SK-N-SH (cell line): Measurements from ENCODE around the gene C14orf132. TPM values are rescaled to one million over a fixed set of nuclear protein-coding genes. Genes with fewer than 3 reads are reported as not detected.

Experiments used
- CTCF ChIA-PET: fragments of 300-600, 350-600 bp; formaldehyde crosslinking; extraction: SDS; loops from one replicate; lab custom pipeline; 2021; lab: Yijun Ruan, JAX
- POLR2A ChIA-PET: fragments of 350-600 bp; sonication (Branson Sonifier 250); formaldehyde crosslinking; extraction: SDS; loops from one replicate; lab custom pipeline; 2020; ENCODE audit warnings: antibody characterized with exemption, inconsistent platforms; lab: Yijun Ruan, JAX
- DNase-seq: peaks from one replicate; pipeline ENCODE4 v3.0.0; 2012
- H2AFZ ChIP-seq: fragments of 200-600 bp; sonication (generic); 2 replicates; pipeline ENCODE4 v1.8.1; 2016; ENCODE audit warnings: antibody characterized with exemption, mild to moderate bottlenecking, low read depth
- H3F3A ChIP-seq: fragments of 200-600 bp; sonication (generic); replicated peaks from 2 replicates; pipeline ENCODE3; 2016; ENCODE audit warnings: antibody characterized with exemption, mild to moderate bottlenecking; ENCODE audit not compliant: insufficient read depth
- H3K27ac ChIP-seq, 2 experiments: fragments of 200-500 bp in 1 of 2; fragments of 200-600 bp in 1 of 2; sonication (Bioruptor generic) in 1 of 2; sonication (generic), shearing (Covaris generic) in 1 of 2; 2 replicates each; pipeline versions ENCODE4 v1.5.1 to v1.6.1; 2014 to 2016; ENCODE audit warnings: low read depth in 2 of 2, inconsistent platforms in 1 of 2, low read length in 1 of 2, mild to moderate bottlenecking in 1 of 2, mixed read lengths in 1 of 2
- H3K27me3 ChIP-seq: fragments of 200-600 bp; sonication (generic), shearing (Covaris generic); 2 replicates; pipeline ENCODE4 v1.6.1; 2016; ENCODE audit warnings: mixed run types; ENCODE audit not compliant: insufficient read depth
- H3K36me3 ChIP-seq, 2 experiments: fragments of 200-500 bp in 1 of 2; fragments of 200-600 bp in 1 of 2; sonication (Bioruptor generic) in 1 of 2; sonication (generic) in 1 of 2; replicated peaks in 1 of 2; 2 replicates each; pipeline versions ENCODE3 to v1.5.1; 2014 to 2016; ENCODE audit warnings: low read length in 1 of 2, mild to moderate bottlenecking in 1 of 2; ENCODE audit not compliant: insufficient read depth in 2 of 2, control insufficient read depth in 1 of 2
- H3K4me1 ChIP-seq, 2 experiments: fragments of 200-500 bp in 1 of 2; fragments of 200-600 bp in 1 of 2; sonication (Bioruptor generic) in 1 of 2; sonication (generic), shearing (Covaris generic) in 1 of 2; 2 replicates each; pipeline versions ENCODE4 v1.5.1 to v1.6.1; 2014 to 2016; ENCODE audit warnings: low read depth in 1 of 2, low read length in 1 of 2, mixed run types in 1 of 2; ENCODE audit not compliant: insufficient read depth in 2 of 2, control insufficient read depth in 1 of 2
- H3K4me2 ChIP-seq: fragments of 200-600 bp; sonication (generic), shearing (Covaris generic); 2 replicates; pipeline ENCODE4 v1.6.1; 2017; ENCODE audit warnings: mixed run types
- H3K4me3 ChIP-seq, 2 experiments: fragments of 200-500 bp in 1 of 2; fragments of 200-600 bp in 1 of 2; sonication (Bioruptor generic) in 1 of 2; sonication (generic), shearing (Covaris generic) in 1 of 2; 2 replicates each; pipeline versions ENCODE4 v1.5.1 to v1.8.1; 2014 to 2016; ENCODE audit warnings: low read depth in 2 of 2, inconsistent platforms in 1 of 2, low read length in 1 of 2, mild to moderate bottlenecking in 1 of 2, mixed read lengths in 1 of 2, moderate library complexity in 1 of 2
- H3K79me2 ChIP-seq: fragments of 200-600 bp; sonication (generic); 2 replicates; pipeline ENCODE4 v1.8.1; 2017; ENCODE audit warnings: mild to moderate bottlenecking; ENCODE audit not compliant: insufficient read depth
- H3K9ac ChIP-seq: fragments of 200-600 bp; sonication (generic); 2 replicates; pipeline ENCODE4 v1.6.1; 2017; ENCODE audit warnings: mixed run types
- H3K9me2 ChIP-seq: fragments of 200-600 bp; sonication (generic); 2 replicates; pipeline ENCODE4 v1.6.1; 2017; ENCODE audit warnings: mixed run types
- H3K9me3 ChIP-seq: fragments of 200-600 bp; sonication (generic); 2 replicates; pipeline ENCODE4 v1.6.1; 2017; ENCODE audit warnings: mixed run types, mild to moderate bottlenecking, moderate library complexity
- H4K20me1 ChIP-seq: fragments of 200-600 bp; sonication (generic); 2 replicates; pipeline ENCODE4 v1.6.1; 2017; ENCODE audit warnings: mild to moderate bottlenecking, mixed run types; ENCODE audit not compliant: insufficient read depth
- ELF1 ChIP-seq: IDR thresholded peaks from 2 replicates; pipeline ENCODE4 v1.4.0; 2012
- EP300 ChIP-seq, 2 experiments: IDR thresholded peaks; 2 replicates each; pipeline versions ENCODE4 v1.4.0 to v1.6.1; 2012; ENCODE audit warnings: borderline replicate concordance in 1 of 2, low read depth in 1 of 2, low read length in 1 of 2
- FOXJ3 ChIP-seq: sonication (generic); formaldehyde crosslinking; IDR thresholded peaks from 2 replicates; pipeline ENCODE4 v1.5.1; 2020; ENCODE audit warnings: mild to moderate bottlenecking, missing genetic modification reagents
- JUND ChIP-seq: IDR thresholded peaks from 2 replicates; pipeline ENCODE4 v1.4.0; 2012
- POLR2AphosphoS5 ChIP-seq: IDR thresholded peaks from 2 replicates; pipeline ENCODE4 v1.6.1; 2012; ENCODE audit warnings: low read depth, low read length
- RFX5 ChIP-seq: IDR thresholded peaks from 2 replicates; pipeline ENCODE4 v1.6.1; 2012; ENCODE audit warnings: mild to moderate bottlenecking, improper control_type of control experiment, low read length
- RXRA ChIP-seq: IDR thresholded peaks from 2 replicates; pipeline ENCODE4 v1.4.0; 2012; ENCODE audit warnings: low read depth, mild to moderate bottlenecking, borderline replicate concordance
- SIN3A ChIP-seq: IDR thresholded peaks from 2 replicates; pipeline ENCODE4 v1.6.1; 2012; ENCODE audit warnings: low read depth, mild to moderate bottlenecking, low read length, moderate library complexity, borderline replicate concordance
- WGBS: methylation state at CpG from one replicate; pipeline ENCODE4 v1.1.6; 2017; ENCODE audit warnings: low lambda C conversion rate; 5-methylcytosine and 5-hydroxymethylcytosine counted together
- polyA plus RNA-seq, 3 experiments: library from polyadenylated mRNA; depleted of rRNA; stranded (reverse); fragments of >200 nt; gene quantifications; 2 replicates each; pipeline ENCODE4 v1.2.3, GENCODE V29; 2012
- TF ChIP-seq, protein P1 (sequence below): IDR thresholded peaks from 2 replicates; pipeline ENCODE4 v1.4.0; 2012; ENCODE audit warnings: low read depth, borderline replicate concordance

C14orf132 gene
- polyA plus RNA-seq, 1 of the 3 experiments (the other 2 are of a cell fraction): 5.5 TPM

DNA sequence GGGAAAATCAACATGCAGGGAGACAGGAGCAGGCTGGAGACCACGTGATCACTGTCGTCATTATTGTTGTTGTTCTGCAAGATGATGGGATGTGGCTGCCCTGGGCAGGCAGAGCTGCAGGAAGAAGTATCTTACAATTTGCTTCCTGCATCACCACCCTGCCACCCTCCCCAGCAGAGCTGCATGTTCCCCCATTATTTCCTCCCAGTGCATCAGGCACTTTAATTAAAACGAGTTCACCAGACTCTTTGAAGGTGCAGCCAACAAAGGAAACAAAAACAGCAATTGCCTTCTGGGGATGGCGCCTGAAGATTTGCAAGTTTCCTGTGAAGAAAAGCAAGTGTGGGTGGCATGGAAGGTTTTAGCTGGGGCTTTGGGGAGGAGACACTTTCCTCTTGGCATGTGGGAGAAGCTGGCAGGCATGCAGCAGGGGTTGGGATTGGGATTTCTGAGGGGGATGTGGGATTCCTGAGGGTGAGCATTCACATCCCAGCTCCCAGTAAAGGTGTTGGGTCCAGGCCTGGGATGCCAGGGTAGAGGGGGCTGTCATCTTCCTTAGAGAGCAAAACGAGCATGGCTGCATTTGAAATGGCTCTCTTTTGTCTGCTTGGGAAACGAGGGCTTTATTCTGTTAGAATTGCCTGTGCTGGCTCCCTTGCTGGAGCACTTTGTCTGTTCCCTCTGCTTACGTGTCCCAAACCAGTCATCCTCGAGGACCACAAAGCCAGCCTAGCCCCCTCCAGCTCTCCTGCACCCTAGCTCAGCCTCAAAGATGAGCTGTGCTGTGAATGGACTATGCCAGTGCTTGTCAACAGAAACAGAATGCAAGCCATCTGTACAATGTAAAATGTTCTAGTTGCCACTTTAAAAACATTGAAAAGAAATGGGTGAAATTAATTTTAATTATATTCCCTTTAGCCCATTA, 11.5 kb upstream of the C14orf132 start:
- Histone ChIP-seq H3F3A (no peaks in the 10 kb centered on the region), H3K9me2 (no peaks in the 10 kb centered on the region), H3K27me3 (no peaks in the 10 kb centered on the region), H3K4me2 (no peak overlapping the region), H2AFZ (no peak overlapping the region), H3K79me2 (no peaks in the 10 kb centered on the region), H3K4me3 (no peak overlapping the region), H3K36me3 (no peaks in the 10 kb centered on the region), H3K9ac (no peak overlapping the region), H3K4me1 (peaks cover 0 to 8% of the 10 kb centered on the region in 2 experiments; a peak in 1 of 4 replicates), H3K27ac (no peak overlapping the region), H3K9me3 (no peaks in the 10 kb centered on the region), H4K20me1 (no peaks in the 10 kb centered on the region)
- WGBS: 34% methylated on average over 8 of the region's 8 CpGs
- TF ChIP-seq, protein P1, sequence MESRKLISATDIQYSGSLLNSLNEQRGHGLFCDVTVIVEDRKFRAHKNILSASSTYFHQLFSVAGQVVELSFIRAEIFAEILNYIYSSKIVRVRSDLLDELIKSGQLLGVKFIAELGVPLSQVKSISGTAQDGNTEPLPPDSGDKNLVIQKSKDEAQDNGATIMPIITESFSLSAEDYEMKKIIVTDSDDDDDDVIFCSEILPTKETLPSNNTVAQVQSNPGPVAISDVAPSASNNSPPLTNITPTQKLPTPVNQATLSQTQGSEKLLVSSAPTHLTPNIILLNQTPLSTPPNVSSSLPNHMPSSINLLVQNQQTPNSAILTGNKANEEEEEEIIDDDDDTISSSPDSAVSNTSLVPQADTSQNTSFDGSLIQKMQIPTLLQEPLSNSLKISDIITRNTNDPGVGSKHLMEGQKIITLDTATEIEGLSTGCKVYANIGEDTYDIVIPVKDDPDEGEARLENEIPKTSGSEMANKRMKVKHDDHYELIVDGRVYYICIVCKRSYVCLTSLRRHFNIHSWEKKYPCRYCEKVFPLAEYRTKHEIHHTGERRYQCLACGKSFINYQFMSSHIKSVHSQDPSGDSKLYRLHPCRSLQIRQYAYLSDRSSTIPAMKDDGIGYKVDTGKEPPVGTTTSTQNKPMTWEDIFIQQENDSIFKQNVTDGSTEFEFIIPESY: no peak
- TF ChIP-seq ELF1 (no peak), RXRA (no peak), RFX5 (no peak), EP300 (IDR thresholded peaks at IDR 0.05; ENCODE audit: borderline replicate concordance in 1 of 2, low read depth in 1 of 2, low read length in 1 of 2) (no peak), SIN3A (no peak), JUND (no peak), POLR2AphosphoS5 (no peak), FOXJ3 (CRISPR knock-in tag) (no peak)
- ChIA-PET CTCF (interaction anchor here (1.2 to 3.0 kb wide), 6 partner anchors 13 to 481 kb away, joined by 4 to 11 read pairs (median 6); partner anchors contain the start of gene C14orf132), POLR2A (no interaction called here)
- DNase-seq: no peak

DNA sequence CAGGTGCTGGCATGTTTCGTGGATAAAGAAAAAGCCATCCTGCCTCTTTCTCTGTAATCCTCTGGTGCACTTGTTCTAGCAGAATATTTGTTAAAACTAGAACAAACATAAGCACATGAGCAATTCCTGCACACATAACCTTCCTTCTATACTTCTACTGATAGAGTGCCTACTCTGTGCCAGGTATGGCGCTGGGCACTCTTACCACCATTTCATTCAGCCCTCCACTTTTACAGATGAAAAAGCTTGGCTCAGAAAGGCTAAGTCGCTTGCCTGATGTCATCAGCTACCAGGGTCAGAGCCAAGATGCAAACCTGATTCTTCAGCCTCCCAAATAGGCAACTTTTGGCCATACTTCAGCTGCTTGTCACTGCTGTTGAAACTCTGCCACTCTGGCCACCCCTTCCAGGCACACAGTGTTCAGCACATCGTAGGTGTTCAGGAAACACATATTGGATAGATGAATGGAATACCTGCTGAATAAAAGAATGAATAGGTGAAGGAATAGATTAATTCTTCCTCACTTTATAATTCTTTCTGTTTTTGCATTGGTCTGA, 10.0 kb upstream of the C14orf132 start:
- H3K4me1 ChIP-seq: peaks cover 0 to 8% of the 10 kb centered on the region in 2 experiments; a peak in 1 of 4 replicates
- no peak for TF ChIP-seq RFX5
- H3K9me3 ChIP-seq: no peaks in the 10 kb centered on the region
- ChIA-PET POLR2A (no interaction called here), CTCF (interaction anchor here (1.2 to 3.0 kb wide), 4 partner anchors 11 to 483 kb away, joined by 3 to 11 read pairs (median 7); partner anchors contain the start of gene C14orf132)
- no peaks in the 10 kb centered on the region for H4K20me1 ChIP-seq
- no peak overlapping the region for H2AFZ ChIP-seq
- H3K36me3 ChIP-seq: no peaks in the 10 kb centered on the region
- 50% methylated on average over 4 of the region's 4 CpGs for WGBS
- H3K4me3 ChIP-seq: no peak overlapping the region
- no peaks in the 10 kb centered on the region for H3F3A ChIP-seq
- H3K9me2 ChIP-seq: no peaks in the 10 kb centered on the region
- DNase-seq: no peak
- no peak overlapping the region for H3K27ac ChIP-seq
- H3K9ac ChIP-seq: no peak overlapping the region
- no peaks in the 10 kb centered on the region for H3K79me2 ChIP-seq
- H3K4me2 ChIP-seq: no peak overlapping the region
- H3K27me3 ChIP-seq: no peaks in the 10 kb centered on the region
